SJCRH30 (cell line): ENCODE measurements around the gene NUP93. TPM values are rescaled to one million over a fixed set of nuclear protein-coding genes. Genes with fewer than 3 reads are reported as not detected.
"Not testable (repeated sequence)": the region's sequence is repeated elsewhere in the genome, so short reads cannot be mapped to it uniquely, and the experiment has no call there.

ENCODE experiments used
- DNase-seq, 2 experiments: peaks; one replicate each; pipeline ENCODE4 v3.0.0-alpha.2; 2015 to 2020
- H3K27ac ChIP-seq: fragments of 250-450 bp; sonication (Bioruptor Pico); 2 replicates; pipeline ENCODE4 v1.5.1; 2020; ENCODE audit warnings: mild to moderate bottlenecking, moderate library complexity
- H3K27me3 ChIP-seq: fragments of 250-450 bp; sonication (Bioruptor Pico); 2 replicates; pipeline ENCODE4 v1.5.1; 2020; ENCODE audit warnings: mild to moderate bottlenecking, moderate library complexity
- H3K36me3 ChIP-seq: fragments of 250-450 bp; sonication (Bioruptor Pico); 2 replicates; pipeline ENCODE4 v1.5.1; 2020; ENCODE audit warnings: mild to moderate bottlenecking, moderate library complexity
- H3K4me1 ChIP-seq: fragments of 250-450 bp; sonication (Bioruptor Pico); 2 replicates; pipeline ENCODE4 v1.5.1; 2020; ENCODE audit warnings: mild to moderate bottlenecking, moderate library complexity
- H3K4me3 ChIP-seq: fragments of 250-450 bp; sonication (Bioruptor Pico); 2 replicates; pipeline ENCODE4 v1.5.1; 2020; ENCODE audit warnings: mild to moderate bottlenecking, moderate library complexity
- H3K9me3 ChIP-seq: fragments of 250-450 bp; sonication (Bioruptor Pico); replicated peaks from 2 replicates; pipeline ENCODE4 v1.5.1; 2020; ENCODE audit warnings: mild to moderate bottlenecking, moderate library complexity
- total RNA-seq: library from RNA; depleted of rRNA; stranded (reverse); fragments of >200 nt; shearing (Covaris generic); gene quantifications from 2 replicates; pipeline ENCODE4 v1.2.3, GENCODE V29; 2014

Gene NUP93
- total RNA-seq, 1 experiment from 2014 or later: 201 TPM

- Histone ChIP-seq H3K27ac (no peak overlapping the region), H3K4me3 (no peak overlapping the region), H3K27me3 (no peaks in the 10 kb centered on the region), H3K4me1 (peaks cover 13% of the 10 kb centered on the region), H3K9me3 (no peaks in the 10 kb centered on the region), H3K36me3 (no peaks in the 10 kb centered on the region)
- no peak for DNase-seq
These were observed 140.5 kb downstream of the NUP93 start for GRCh38 chr16:56870276-56870888.

GRCh38 chr16:56871172-56871593 lies 141.3 kb downstream of the NUP93 start:
- H3K36me3 ChIP-seq: no peaks in the 10 kb centered on the region
- DNase-seq: peak; percentile 52 to 61
- H3K4me1 ChIP-seq: peaks cover 18% of the 10 kb centered on the region
- no peak overlapping the region for H3K27ac ChIP-seq
- no peaks in the 10 kb centered on the region for H3K9me3 ChIP-seq
- no peak overlapping the region for H3K4me3 ChIP-seq
- no peaks in the 10 kb centered on the region for H3K27me3 ChIP-seq

- peaks cover 15% of the 10 kb centered on the region for H3K4me1 ChIP-seq
- H3K27ac ChIP-seq: no peak overlapping the region
- no peak for DNase-seq
- no peaks in the 10 kb centered on the region for H3K9me3 ChIP-seq
- H3K27me3 ChIP-seq: no peaks in the 10 kb centered on the region
- no peaks in the 10 kb centered on the region for H3K36me3 ChIP-seq
- H3K4me3 ChIP-seq: no peak overlapping the region
These were observed 143.0 kb downstream of the NUP93 start for GRCh38 chr16:56872863-56873391.

- H3K27me3 ChIP-seq: no peaks in the 10 kb centered on the region
- DNase-seq: peak; percentile 96
- H3K4me3 ChIP-seq: no peak overlapping the region
- H3K4me1 ChIP-seq: peaks cover 15% of the 10 kb centered on the region
- H3K27ac ChIP-seq: peak overlapping the region; percentile 28
- no peaks in the 10 kb centered on the region for H3K36me3 ChIP-seq
- H3K9me3 ChIP-seq: no peaks in the 10 kb centered on the region
These were observed 144.9 kb downstream of the NUP93 start for GRCh38 chr16:56874800-56875199.

- no peaks in the 10 kb centered on the region for H3K36me3 ChIP-seq
- DNase-seq: no peak
- H3K9me3 ChIP-seq: no peaks in the 10 kb centered on the region
- no peaks in the 10 kb centered on the region for H3K27me3 ChIP-seq
- no peak overlapping the region for H3K27ac ChIP-seq
- peaks cover 15% of the 10 kb centered on the region for H3K4me1 ChIP-seq
- no peak overlapping the region for H3K4me3 ChIP-seq
These were observed 146.1 kb downstream of the NUP93 start for GRCh38 chr16:56876048-56876447.

- Histone ChIP-seq H3K4me3 (no peak overlapping the region), H3K36me3 (no peaks in the 10 kb centered on the region), H3K27ac (no peak overlapping the region), H3K9me3 (no peaks in the 10 kb centered on the region), H3K4me1 (peaks cover 15% of the 10 kb centered on the region), H3K27me3 (no peaks in the 10 kb centered on the region)
- DNase-seq: no peak
These were observed 147.7 kb downstream of the NUP93 start for GRCh38 chr16:56877486-56878182.

GRCh38 chr16:56878282-56878854 lies 148.4 kb downstream of the NUP93 start:
- Histone ChIP-seq H3K27ac (no peak overlapping the region), H3K9me3 (no peaks in the 10 kb centered on the region), H3K4me1 (peaks cover 15% of the 10 kb centered on the region), H3K27me3 (no peaks in the 10 kb centered on the region), H3K4me3 (no peak overlapping the region), H3K36me3 (no peaks in the 10 kb centered on the region)
- no peak for DNase-seq

GRCh38 chr16:56879276-56879675 lies 149.3 kb downstream of the NUP93 start:
- peaks cover 13% of the 10 kb centered on the region for H3K4me1 ChIP-seq
- no peaks in the 10 kb centered on the region for H3K27me3 ChIP-seq
- no peaks in the 10 kb centered on the region for H3K36me3 ChIP-seq
- H3K27ac ChIP-seq: no peak overlapping the region
- no peak overlapping the region for H3K4me3 ChIP-seq
- H3K9me3 ChIP-seq: no peaks in the 10 kb centered on the region
- no peak for DNase-seq

GRCh38 chr16:56880176-56880575 lies 150.2 kb downstream of the NUP93 start:
- H3K4me1 ChIP-seq: peaks cover 7% of the 10 kb centered on the region
- no peaks in the 10 kb centered on the region for H3K27me3 ChIP-seq
- no peaks in the 10 kb centered on the region for H3K36me3 ChIP-seq
- no peak overlapping the region for H3K4me3 ChIP-seq
- H3K9me3 ChIP-seq: 0 out of 2 replicates have a peak, but pooled peaks cover 4% of the 10 kb centered on the region
- no peak for DNase-seq
- H3K27ac ChIP-seq: no peak overlapping the region

- Histone ChIP-seq H3K9me3 (peaks cover 7% of the 10 kb centered on the region; the same call in 1 of the 2 replicates), H3K27ac (no peak overlapping the region), H3K36me3 (no peaks in the 10 kb centered on the region), H3K27me3 (no peaks in the 10 kb centered on the region), H3K4me3 (no peak overlapping the region), H3K4me1 (peaks cover 3% of the 10 kb centered on the region)
- no peak for DNase-seq
These were observed 150.8 kb downstream of the NUP93 start for GRCh38 chr16:56880685-56881084.

GRCh38 chr16:56882077-56882800 lies 152.3 kb downstream of the NUP93 start:
- H3K4me1 ChIP-seq: no peaks in the 10 kb centered on the region
- H3K27ac ChIP-seq: no peak overlapping the region
- H3K4me3 ChIP-seq: no peak overlapping the region
- H3K9me3 ChIP-seq: peaks cover 9% of the 10 kb centered on the region; the same call in 1 of the 2 replicates
- DNase-seq: no peak
- H3K27me3 ChIP-seq: no peaks in the 10 kb centered on the region
- no peaks in the 10 kb centered on the region for H3K36me3 ChIP-seq

GRCh38 chr16:56883586-56883985 lies 153.7 kb downstream of the NUP93 start:
- H3K36me3 ChIP-seq: no peaks in the 10 kb centered on the region
- H3K9me3 ChIP-seq: peaks cover 9% of the 10 kb centered on the region; the same call in 1 of the 2 replicates
- no peak overlapping the region for H3K4me3 ChIP-seq
- H3K27ac ChIP-seq: no peak overlapping the region
- DNase-seq: no peak
- no peaks in the 10 kb centered on the region for H3K27me3 ChIP-seq
- H3K4me1 ChIP-seq: no peaks in the 10 kb centered on the region

GRCh38 chr16:56884026-56884582 lies 154.2 kb downstream of the NUP93 start:
- H3K36me3 ChIP-seq: no peaks in the 10 kb centered on the region
- no peak for DNase-seq
- no peak overlapping the region for H3K27ac ChIP-seq
- H3K4me3 ChIP-seq: no peak overlapping the region
- H3K9me3 ChIP-seq: peaks cover 9% of the 10 kb centered on the region; the same call in 1 of the 2 replicates
- H3K27me3 ChIP-seq: no peaks in the 10 kb centered on the region
- no peaks in the 10 kb centered on the region for H3K4me1 ChIP-seq

GRCh38 chr16:56884929-56885328 lies 155.0 kb downstream of the NUP93 start:
- H3K36me3 ChIP-seq, H3K4me3 ChIP-seq, H3K4me1 ChIP-seq, H3K27me3 ChIP-seq, H3K27ac ChIP-seq, DNase-seq, H3K9me3 ChIP-seq: not testable (repeated sequence)
